Natural killer cell (primary cell): Measurements from ENCODE around the gene AP5S1. TPM values are rescaled to one million over a fixed set of nuclear protein-coding genes. Genes with fewer than 3 reads are reported as not detected.
A peak's percentile ranks its signal among the peaks of the same experiment; 100 is the strongest.

ENCODE experiments used
- ATAC-seq, 3 donors: fragments of 150-1000 bp in 2 of 3; fragments of 200-7000 bp in 1 of 3; cut with Tn5 transposase; 1 replicate in 1 of 3; 2 replicates in 2 of 3; pipeline ENCODE4 v1.10.0; 2021; ENCODE audit warnings: mild to moderate bottlenecking in 2 of 3, moderate library complexity in 2 of 3
- DNase-seq, 2 donors: peaks; one replicate each; pipeline versions ENCODE4 v3.0.0 to v3.0.0-alpha.2; 2013 to 2021; ENCODE audit warnings: mixed read lengths in 1 of 2
- H3K27ac ChIP-seq: one replicate; pipeline ENCODE4 v1.5.1; 2013; ENCODE audit warnings: mild to moderate bottlenecking, low read length
- H3K27me3 ChIP-seq: one replicate; pipeline ENCODE4 v1.6.1; 2013; ENCODE audit warnings: low read length; ENCODE audit not compliant: control insufficient read depth, insufficient read depth
- H3K36me3 ChIP-seq: one replicate; pipeline ENCODE4 v1.6.1; 2013; ENCODE audit warnings: low read length; ENCODE audit not compliant: control insufficient read depth, insufficient read depth
- H3K4me1 ChIP-seq: one replicate; pipeline ENCODE4 v1.6.1; 2013; ENCODE audit warnings: low read length; ENCODE audit not compliant: control insufficient read depth, insufficient read depth
- H3K4me3 ChIP-seq: one replicate; pipeline ENCODE4 v1.5.1; 2013; ENCODE audit warnings: low read length
- H3K9me3 ChIP-seq: one replicate; pipeline ENCODE4 v1.6.1; 2013; ENCODE audit warnings: low read length; ENCODE audit not compliant: control insufficient read depth, insufficient read depth
- H3K27ac Mint-ChIP-seq, 2 donors: one replicate each; pipeline ENCODE4 v1.8.0; 2022; ENCODE audit warnings: mild to moderate bottlenecking in 2 of 2, mixed read lengths in 2 of 2, moderate library complexity in 1 of 2
- H3K27me3 Mint-ChIP-seq, 2 donors: one replicate each; pipeline ENCODE4 v1.8.0; 2022; ENCODE audit warnings: low read depth in 2 of 2, mixed read lengths in 2 of 2
- H3K36me3 Mint-ChIP-seq: one replicate; pipeline ENCODE4 v1.8.0; 2022; ENCODE audit warnings: mixed read lengths
- H3K4me1 Mint-ChIP-seq, 2 donors: one replicate each; pipeline ENCODE4 v1.8.0; 2022; ENCODE audit warnings: mixed read lengths in 2 of 2
- H3K4me3 Mint-ChIP-seq: one replicate; pipeline ENCODE4 v1.8.0; 2022; ENCODE audit warnings: mild to moderate bottlenecking, moderate library complexity, mixed read lengths
- H3K9me3 Mint-ChIP-seq, 2 donors: one replicate each; pipeline ENCODE4 v1.8.0; 2022; ENCODE audit warnings: mixed read lengths in 2 of 2
- CTCF ChIP-seq: fragments of 200-600 bp; IDR thresholded peaks from one replicate; pipeline ENCODE4 v1.8.0; 2022; ENCODE audit warnings: antibody characterized with exemption
- WGBS: methylation state at CpG from one replicate; pipeline ENCODE4 v1.1.7; 2013; ENCODE audit warnings: missing lambda C conversion rate; ENCODE audit not compliant: insufficient coverage; 5-methylcytosine and 5-hydroxymethylcytosine counted together
- intact Hi-C: fragments of 100-400 bp; cut with micrococcal nuclease; formaldehyde crosslinking; loops from one replicate; pipeline ENCODE4 v1.14.2; 2022
- total RNA-seq, 4 donors: library from RNA; stranded (reverse); fragments of 120-200 nt in 1 of 4; gene quantifications; one replicate each; pipeline versions ENCODE4 v1.2.3 to v1.2.4, GENCODE V29; 2013 to 2022

AP5S1 gene
- total RNA-seq, 3 donors from 2014 or later (not counting 1 experiment from before 2014, with no cell fraction given): 7.9 to 12.3 (median 12.1) TPM

GRCh38 chr20:3874194-3874844, 54.0 kb downstream of the AP5S1 start:
- Histone ChIP-seq H3K36me3 (peaks cover 9% of the 10 kb centered on the region), H3K27ac (no peak overlapping the region), H3K27me3 (no peaks in the 10 kb centered on the region), H3K4me1 (no peaks in the 10 kb centered on the region), H3K9me3 (no peaks in the 10 kb centered on the region), H3K4me3 (no peak overlapping the region)
- TF ChIP-seq CTCF: no peak
- intact Hi-C loops: no loop called here
- no peak for DNase-seq
- H3K36me3 Mint-ChIP-seq: no peaks in the 10 kb centered on the region
- WGBS: 94% methylated on average over 3 of the region's 3 CpGs
- peaks cover 15 to 26% of the 10 kb centered on the region in 2 donors for H3K4me1 Mint-ChIP-seq
- H3K4me3 Mint-ChIP-seq: no peak overlapping the region
- H3K27me3 Mint-ChIP-seq: no peaks in the 10 kb centered on the region
- no peak for ATAC-seq
- no peaks in the 10 kb centered on the region for H3K9me3 Mint-ChIP-seq
- peak overlapping the region in 1 of 2 donors; percentile 50 for H3K27ac Mint-ChIP-seq

GRCh38 chr20:3875378-3875974, 55.1 kb downstream of the AP5S1 start:
- Mint-ChIP-seq H3K27me3 (no peaks in the 10 kb centered on the region), H3K9me3 (no peaks in the 10 kb centered on the region), H3K27ac (peak overlapping the region in 1 of 2 donors; percentile 70), H3K36me3 (no peaks in the 10 kb centered on the region), H3K4me1 (peaks cover 15 to 26% of the 10 kb centered on the region in 2 donors), H3K4me3 (no peak overlapping the region)
- no peak for DNase-seq
- WGBS: 67% methylated on average over 5 of the region's 9 CpGs
- Histone ChIP-seq H3K27ac (no peak overlapping the region), H3K4me1 (no peaks in the 10 kb centered on the region), H3K36me3 (peaks cover 9% of the 10 kb centered on the region), H3K9me3 (no peaks in the 10 kb centered on the region), H3K4me3 (no peak overlapping the region), H3K27me3 (no peaks in the 10 kb centered on the region)
- intact Hi-C loops: no loop called here
- TF ChIP-seq CTCF: no peak
- no peak for ATAC-seq

DNA sequence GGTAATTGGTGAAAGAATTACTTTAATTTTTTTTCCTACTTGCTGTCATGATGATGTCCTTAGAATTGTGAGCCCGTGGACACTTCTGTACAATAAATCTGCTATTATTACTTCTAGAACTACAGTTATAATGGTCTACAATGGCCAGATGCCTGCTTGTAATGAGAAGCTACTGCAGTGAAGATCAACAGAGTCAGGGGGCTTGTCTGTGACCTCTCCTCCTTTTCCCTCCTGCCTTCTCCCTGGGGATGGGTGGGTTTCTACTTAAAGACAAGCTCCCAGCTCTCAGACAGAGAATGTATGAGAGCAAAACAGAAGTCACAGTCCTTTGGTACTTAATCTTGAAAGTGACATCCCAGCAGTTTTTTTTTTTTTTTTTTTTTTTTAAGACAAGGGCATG, 55.7 kb downstream of the AP5S1 start:
- 80% methylated on average over 1 of the region's 1 CpG for WGBS

More for the DNA sequence above, 55.7 kb downstream of the AP5S1 start:
- ATAC-seq (no peak), DNase-seq (no peak)
- no peak overlapping the region for H3K4me3 ChIP-seq
- H3K36me3 ChIP-seq: peaks cover 9% of the 10 kb centered on the region
- H3K27ac ChIP-seq: no peak overlapping the region
- no peak overlapping the region for H3K4me3 Mint-ChIP-seq
- H3K27me3 ChIP-seq: no peaks in the 10 kb centered on the region
- H3K27ac Mint-ChIP-seq: peak overlapping the region in 1 of 2 donors; percentile 70
- no peak for TF ChIP-seq CTCF
- peaks cover 15 to 26% of the 10 kb centered on the region in 2 donors for H3K4me1 Mint-ChIP-seq
- H3K36me3 Mint-ChIP-seq: no peaks in the 10 kb centered on the region
- H3K27me3 Mint-ChIP-seq: no peaks in the 10 kb centered on the region
- no peaks in the 10 kb centered on the region for H3K9me3 ChIP-seq
- intact Hi-C loops: no loop called here
- no peaks in the 10 kb centered on the region for H3K9me3 Mint-ChIP-seq
- H3K4me1 ChIP-seq: no peaks in the 10 kb centered on the region
